GM18868 (cell line): ENCODE measurements around the gene ATF4.
"Not testable (repeated sequence)": the region's sequence is repeated elsewhere in the genome, so short reads cannot be mapped to it uniquely, and the experiment has no call there.

Experiments
- ATAC-seq: cut with Tn5 transposase; IDR thresholded peaks from one replicate; pipeline ENCODE4 v1.9.1; 2021; ENCODE audit warnings: mild to moderate bottlenecking, moderate library complexity; ENCODE audit not compliant: unreplicated experiment

The ATF4 gene

GRCh38 chr22:39510529-39511149 is 9.7 kb upstream of the ATF4 start:
- no peak for ATAC-seq

- ATAC-seq, result no peak
Measured at GRCh38 chr22:39511226-39511625, 9.1 kb upstream of the ATF4 start.

- no peak for ATAC-seq
Measured at GRCh38 chr22:39512026-39512425, 8.3 kb upstream of the ATF4 start.

- no peak for ATAC-seq
Measured at GRCh38 chr22:39513791-39514190, 6.6 kb upstream of the ATF4 start.

GRCh38 chr22:39514373-39514973 is 5.9 kb upstream of the ATF4 start:
- ATAC-seq, result no peak

- ATAC-seq, result no peak
Measured at GRCh38 chr22:39515266-39516050, 4.9 kb upstream of the ATF4 start.

- ATAC-seq, result no peak
Measured at GRCh38 chr22:39517470-39517869, 2.9 kb upstream of the ATF4 start.

GRCh38 chr22:39518144-39518786 is 2.1 kb upstream of the ATF4 start:
- no peak for ATAC-seq

GRCh38 chr22:39518996-39519680 is 1.2 kb upstream of the ATF4 start:
- ATAC-seq, result no peak

GRCh38 chr22:39519681-39520225 is 609 bp upstream of the ATF4 start:
- ATAC-seq, result peak; percentile 77

GRCh38 chr22:39521106-39521885 is 934 bp downstream of the ATF4 start:
- peak; percentile 28 for ATAC-seq

- ATAC-seq, result not testable (repeated sequence)
Measured at GRCh38 chr22:39522091-39522490, 1.7 kb downstream of the ATF4 start.

GRCh38 chr22:39522567-39523300 is 2.4 kb downstream of the ATF4 start:
- ATAC-seq, result no peak

GRCh38 chr22:39524089-39524752 is 3.9 kb downstream of the ATF4 start:
- no peak for ATAC-seq

- ATAC-seq, result no peak
Measured at GRCh38 chr22:39524753-39525657, 4.6 kb downstream of the ATF4 start.

- no peak for ATAC-seq
Measured at GRCh38 chr22:39525658-39525975, 5.3 kb downstream of the ATF4 start.

- no peak for ATAC-seq
Measured at GRCh38 chr22:39526736-39527171, 6.4 kb downstream of the ATF4 start.

GRCh38 chr22:39527481-39527961 is 7.2 kb downstream of the ATF4 start:
- no peak for ATAC-seq
